HG03159 (cell line): ENCODE results near the gene RAB40A.
"Not testable (repeated sequence)": the region's sequence is repeated elsewhere in the genome, so short reads cannot be mapped to it uniquely, and the experiment has no call there.

Experiments used
- ATAC-seq: cut with Tn5 transposase; IDR thresholded peaks from one replicate; pipeline ENCODE4 v1.9.1; 2021; ENCODE audit warnings: mild to moderate bottlenecking, moderate library complexity; ENCODE audit not compliant: unreplicated experiment

Gene RAB40A

GRCh38 chrX:103524747-103525146, 5.5 kb upstream of the RAB40A start:
- ATAC-seq, result no peak

- no peak for ATAC-seq
Observed at GRCh38 chrX:103523605-103524004, 4.3 kb upstream of the RAB40A start.

DNA sequence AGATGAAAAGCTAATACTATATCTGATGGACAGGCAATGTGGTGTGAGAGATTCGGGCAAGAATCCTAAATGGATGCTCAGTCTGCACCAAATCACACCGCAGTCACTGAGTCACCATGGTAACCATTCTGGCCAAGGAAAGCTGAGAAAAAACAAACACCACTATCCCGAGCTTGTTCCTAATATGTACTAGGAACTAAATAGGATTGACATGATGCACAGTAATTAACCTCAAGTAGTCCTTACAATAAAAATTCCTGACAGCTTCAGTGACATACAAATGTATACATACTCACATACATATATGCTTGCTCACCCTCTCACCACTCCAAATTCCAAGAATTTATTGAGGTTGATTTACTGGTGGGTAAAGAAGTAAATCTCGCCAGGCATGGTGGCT, 1.1 kb upstream of the RAB40A start:
- ATAC-seq, result no peak

DNA sequence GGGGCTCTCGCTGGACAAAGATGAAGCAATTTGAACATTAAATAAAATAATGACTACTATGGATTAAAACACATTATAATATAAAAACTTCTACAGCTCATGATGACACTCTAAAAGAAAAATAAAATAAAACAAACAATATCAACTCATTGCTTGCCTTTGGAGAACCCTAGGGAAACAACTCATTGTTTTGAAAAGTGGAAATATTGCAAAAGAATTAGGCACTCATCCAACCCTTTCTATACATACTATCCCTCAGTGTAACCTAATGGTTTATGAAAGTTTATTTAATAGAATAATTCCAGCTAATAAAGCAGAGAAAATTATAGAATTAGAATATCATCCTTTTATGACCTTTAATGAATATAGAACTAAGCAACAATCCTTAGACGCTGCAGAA, 718 bp downstream of the RAB40A start:
- ATAC-seq, result no peak

DNA sequence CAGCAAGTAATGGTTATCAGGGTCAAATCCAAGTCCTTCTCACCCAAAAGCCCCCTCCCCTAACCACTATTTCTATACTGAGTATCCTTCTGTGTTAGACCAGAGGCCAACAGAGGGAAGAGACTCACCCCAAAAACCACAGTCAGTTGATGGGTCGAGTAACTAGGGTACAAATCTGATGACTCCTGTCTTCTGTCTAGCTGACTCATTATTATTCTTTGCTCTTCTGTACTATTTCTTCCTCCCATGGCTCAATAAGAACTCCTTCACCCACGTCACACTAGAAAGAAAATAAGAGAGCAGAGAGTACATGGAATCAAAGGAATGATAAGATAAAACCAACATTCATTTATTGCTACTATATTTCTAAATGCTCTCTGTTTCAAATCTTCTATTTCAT, 2.0 kb downstream of the RAB40A start:
- no peak for ATAC-seq

DNA sequence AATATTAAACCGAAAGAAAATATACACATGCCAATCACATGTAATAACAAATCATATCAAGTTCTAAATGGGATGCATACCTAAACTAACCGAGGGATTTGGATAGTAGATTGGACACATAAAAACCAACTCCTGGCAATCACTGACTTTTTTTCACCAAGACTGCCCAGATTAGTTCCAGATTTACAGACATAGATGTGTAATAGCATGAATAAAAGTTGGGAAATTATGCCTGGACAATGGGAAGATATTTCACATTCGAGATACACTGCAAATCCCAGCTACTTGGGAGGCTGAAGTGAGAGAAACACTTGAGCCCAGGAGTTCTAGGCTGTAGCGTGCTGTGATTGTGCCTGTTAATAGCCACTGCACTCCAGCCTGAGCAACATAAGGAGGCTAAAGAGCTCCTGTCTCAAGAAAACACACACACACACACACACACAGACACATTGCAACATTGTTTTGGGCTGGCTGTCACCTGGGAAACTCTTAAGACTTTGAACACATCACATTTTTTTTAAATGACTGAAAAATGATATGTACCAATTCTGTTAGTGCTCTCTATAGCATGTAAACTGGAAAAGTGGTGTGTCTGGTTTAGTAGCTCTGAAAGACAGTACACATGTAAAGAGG, 5.7 kb downstream of the RAB40A start:
- no peak for ATAC-seq

GRCh38 chrX:103513067-103513466, 6.2 kb downstream of the RAB40A start:
- no peak for ATAC-seq

GRCh38 chrX:103510031-103510430, 9.3 kb downstream of the RAB40A start:
- no peak for ATAC-seq

- no peak for ATAC-seq
Observed at GRCh38 chrX:103503853-103504207, 15.5 kb downstream of the RAB40A start.

DNA sequence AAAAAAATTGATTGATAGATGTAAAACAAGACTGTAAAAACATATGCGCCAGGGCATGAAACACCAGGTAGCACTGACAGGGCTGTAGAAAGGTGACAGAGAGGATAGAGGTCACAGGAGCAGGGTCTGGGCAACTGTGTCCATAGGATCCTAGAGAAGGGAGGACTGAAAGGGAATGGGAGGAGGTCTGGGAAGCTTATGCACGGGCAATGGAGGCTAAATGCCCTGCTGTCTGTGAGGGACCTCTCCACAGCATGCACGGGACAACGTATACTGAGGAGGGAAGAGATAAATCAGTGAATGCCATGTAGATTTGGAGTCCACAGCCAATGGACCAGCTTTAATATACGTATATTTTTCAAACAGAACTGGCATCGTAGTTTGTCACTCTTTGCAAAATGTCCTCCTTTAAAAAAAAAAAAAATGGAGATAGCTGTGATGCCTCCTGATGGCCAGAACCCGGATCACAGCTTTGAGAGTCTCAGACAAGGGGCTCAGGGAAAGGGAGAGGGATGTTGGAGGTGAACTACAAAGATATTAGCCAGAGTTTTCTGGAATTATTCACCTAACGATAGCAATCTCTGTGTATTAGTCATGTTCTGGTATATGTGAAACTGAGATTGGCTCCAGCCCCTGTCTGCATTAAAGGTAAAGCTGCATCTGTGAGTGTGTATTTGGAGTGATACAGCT, 16.0 kb downstream of the RAB40A start:
- no peak for ATAC-seq

- ATAC-seq, result no peak
Observed at GRCh38 chrX:103498786-103499185, 20.5 kb downstream of the RAB40A start.

DNA sequence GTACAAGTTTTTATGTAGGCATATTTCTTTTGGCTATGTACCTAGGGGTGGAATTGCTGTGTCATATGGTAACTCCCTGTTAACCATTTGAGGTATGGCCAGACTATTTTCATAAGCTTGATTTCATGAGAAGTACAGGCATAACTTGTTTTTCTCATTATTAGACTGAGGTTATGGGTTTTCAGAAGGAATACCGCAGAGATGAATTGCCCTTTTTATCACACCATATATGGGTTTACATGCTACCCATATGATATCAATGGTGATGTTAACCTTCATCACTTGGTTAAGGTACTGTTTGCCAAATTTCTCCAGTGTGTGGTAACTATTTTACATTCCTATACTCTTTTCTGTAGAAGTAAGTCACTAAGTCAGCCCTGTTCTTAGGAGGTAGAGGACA, 23.5 kb downstream of the RAB40A start:
- no peak for ATAC-seq

DNA sequence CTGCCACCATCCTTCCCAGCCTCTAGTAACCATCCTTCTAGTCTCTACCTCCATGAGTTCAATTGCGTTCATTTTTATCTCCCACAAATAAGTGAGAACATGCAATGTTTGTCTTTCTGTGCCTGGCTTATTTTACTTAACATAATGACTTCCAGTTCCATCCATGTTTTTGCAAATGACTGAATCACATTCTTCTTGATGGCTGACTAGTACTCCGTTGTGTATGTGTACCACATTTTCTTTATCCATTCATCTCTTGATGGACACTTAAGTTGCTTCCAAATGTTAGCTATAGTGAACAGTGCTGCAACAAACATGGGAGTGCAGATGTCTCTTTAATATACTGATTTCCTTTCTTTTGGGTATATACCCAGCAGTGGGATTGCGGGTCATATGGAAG, 25.7 kb downstream of the RAB40A start:
- ATAC-seq, result not testable (repeated sequence)

- ATAC-seq, result not testable (repeated sequence)
Observed at GRCh38 chrX:103489733-103490132, 29.6 kb downstream of the RAB40A start.

GRCh38 chrX:103488794-103489193, 30.5 kb downstream of the RAB40A start:
- ATAC-seq, result no peak

DNA sequence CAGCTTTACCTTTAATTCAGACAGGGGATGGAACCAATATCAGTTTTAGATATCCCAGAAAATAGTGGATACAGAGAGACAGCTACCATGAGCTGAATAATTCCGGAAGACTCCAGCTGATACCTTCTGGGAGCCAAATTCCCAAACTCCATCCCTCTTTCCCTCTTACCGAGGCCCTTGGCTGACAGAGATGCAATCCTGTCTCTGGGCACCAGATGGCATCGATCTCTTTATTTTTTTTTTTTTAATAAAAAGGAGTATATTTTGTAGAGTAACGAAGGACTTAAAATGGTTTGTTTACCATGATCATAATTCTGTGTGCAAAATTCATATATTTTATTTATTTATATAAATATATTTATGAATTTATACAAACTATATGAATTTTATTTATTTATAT, 31.0 kb downstream of the RAB40A start:
- ATAC-seq, result no peak

- ATAC-seq, result no peak
Observed at GRCh38 chrX:103483720-103484119, 35.6 kb downstream of the RAB40A start.

DNA sequence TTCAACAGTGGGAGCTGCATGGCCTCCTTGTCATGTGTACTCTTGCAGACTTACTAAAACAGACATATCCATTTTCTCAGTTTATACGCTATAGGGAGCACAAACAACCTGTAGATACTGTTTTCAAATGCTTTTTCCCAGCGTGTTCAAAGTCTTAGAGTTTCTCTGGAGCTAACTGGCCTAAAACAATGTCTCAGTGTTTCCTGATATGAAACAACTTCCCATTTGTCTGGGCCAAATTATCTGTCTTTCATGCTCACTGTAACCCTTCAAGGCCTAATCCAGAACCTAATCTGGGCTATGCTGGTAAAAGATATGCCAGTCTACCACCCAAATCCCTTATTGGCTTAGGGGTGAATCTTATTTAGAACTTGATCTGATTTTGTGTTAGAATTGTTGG, 38.8 kb downstream of the RAB40A start:
- ATAC-seq, result no peak

GRCh38 chrX:103477496-103477895, 41.8 kb downstream of the RAB40A start:
- no peak for ATAC-seq

DNA sequence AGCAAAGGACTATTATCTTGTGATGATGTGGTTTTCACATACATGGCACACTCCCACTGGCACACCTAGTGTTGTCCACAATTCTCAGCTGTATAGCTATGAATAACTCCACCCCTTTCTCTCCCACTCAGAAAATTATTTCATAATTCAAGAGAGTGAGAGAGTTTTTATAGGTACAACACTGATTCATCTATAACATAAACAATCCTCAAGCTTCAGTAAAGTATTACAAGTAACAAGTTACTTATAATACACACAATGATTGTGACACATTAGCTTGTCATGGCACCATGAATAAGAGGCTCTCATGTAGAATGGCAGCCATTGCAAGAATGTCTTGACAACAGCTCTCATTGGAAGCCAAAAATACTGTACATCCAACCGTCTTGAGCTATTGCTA, 43.9 kb downstream of the RAB40A start:
- ATAC-seq, result no peak

DNA sequence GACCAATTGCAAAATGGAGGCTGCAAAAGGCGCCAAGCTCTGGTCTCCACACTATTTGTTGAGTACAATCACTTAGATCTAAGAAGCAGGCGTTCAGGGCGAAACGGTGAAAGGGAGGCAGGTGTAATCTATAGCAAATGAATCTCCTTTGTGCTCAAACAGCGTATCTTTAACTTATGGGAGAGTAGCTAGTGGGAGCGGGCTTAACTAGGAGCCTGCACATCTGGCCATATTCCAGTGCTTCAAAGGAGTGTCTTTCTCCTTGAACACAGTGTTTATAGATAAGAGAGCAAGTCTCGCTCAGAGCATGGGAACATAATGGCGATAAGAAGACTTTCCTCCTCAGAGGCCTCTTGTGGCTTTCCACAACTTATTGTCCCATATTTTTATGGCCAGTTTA, 49.3 kb downstream of the RAB40A start:
- ATAC-seq, result not testable (repeated sequence)

GRCh38 chrX:103467887-103468286, 51.4 kb downstream of the RAB40A start:
- ATAC-seq, result no peak

DNA sequence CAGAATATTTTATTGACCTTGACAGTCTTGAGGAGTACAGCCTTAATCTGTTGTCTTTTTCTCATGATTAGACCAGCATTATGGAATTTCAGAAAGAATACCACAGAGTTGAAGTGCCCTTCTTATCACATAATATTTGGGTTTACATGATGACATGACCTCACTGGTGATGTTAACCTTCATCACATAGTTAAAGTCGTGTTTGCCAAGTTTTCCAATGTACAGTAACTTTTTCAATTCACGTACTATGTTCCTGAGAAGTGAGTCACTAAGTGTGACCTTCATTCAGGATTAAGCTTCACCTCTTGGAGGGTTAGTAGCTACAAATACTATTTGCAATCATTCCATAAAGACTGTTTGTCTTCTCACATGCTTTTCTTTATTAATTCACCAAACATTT, 52.1 kb downstream of the RAB40A start:
- ATAC-seq, result no peak
